ENCODE results near the gene KRT80. TPM values are rescaled to one million over a fixed set of nuclear protein-coding genes. Genes with fewer than 3 reads are reported as not detected.
A peak's percentile ranks its signal among the peaks of the same experiment; 100 is the strongest.

Gene KRT80
- total RNA-seq, 1 donor from 2014 or later = 0.28 TPM

DNA sequence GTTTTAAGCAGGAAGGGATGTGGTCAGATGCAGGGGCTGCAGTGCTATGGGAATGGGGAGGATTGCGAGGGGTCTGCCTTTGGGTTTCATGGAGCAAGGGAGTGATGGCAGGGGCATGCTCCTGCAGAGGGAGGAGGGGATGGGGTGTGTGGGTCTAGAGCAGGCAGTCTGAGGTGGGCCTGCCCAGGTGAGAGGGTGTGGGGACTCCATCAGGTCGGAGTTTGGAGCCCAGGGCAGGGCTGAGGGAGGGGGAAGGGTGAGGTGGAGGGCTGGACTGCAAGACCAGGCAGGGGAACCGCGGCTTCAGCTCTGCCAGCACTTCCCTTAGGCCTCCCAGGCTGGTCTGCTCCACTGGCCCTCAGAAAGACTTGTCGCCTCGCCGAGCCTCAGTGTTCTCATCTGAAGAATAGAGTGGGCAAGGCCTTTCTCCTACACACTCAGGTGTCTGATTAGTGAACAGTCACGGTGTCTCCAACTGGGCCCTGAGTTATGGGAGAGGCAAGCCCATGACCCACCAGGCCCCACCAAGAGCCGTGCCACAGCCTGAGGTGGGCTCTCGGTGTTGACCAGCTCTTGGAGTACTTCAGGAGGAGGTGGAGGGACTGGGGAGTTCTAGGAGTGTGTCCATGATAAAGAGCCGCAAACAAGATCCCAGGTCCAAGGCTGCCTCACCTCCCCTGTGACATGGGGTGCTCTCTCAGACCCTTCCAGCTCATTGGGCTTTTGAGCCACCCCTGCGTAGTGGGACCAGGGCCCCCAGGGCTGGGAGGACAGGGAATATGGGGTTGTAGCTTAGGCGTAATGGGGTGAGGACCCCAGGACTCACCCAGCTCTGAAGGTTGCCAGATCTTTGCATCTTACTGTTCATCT lies 20.1 kb upstream of the KRT80 start:
- DNase-seq (ENCODE audit: low spot score) (no peak), ATAC-seq (no peak)

DNA sequence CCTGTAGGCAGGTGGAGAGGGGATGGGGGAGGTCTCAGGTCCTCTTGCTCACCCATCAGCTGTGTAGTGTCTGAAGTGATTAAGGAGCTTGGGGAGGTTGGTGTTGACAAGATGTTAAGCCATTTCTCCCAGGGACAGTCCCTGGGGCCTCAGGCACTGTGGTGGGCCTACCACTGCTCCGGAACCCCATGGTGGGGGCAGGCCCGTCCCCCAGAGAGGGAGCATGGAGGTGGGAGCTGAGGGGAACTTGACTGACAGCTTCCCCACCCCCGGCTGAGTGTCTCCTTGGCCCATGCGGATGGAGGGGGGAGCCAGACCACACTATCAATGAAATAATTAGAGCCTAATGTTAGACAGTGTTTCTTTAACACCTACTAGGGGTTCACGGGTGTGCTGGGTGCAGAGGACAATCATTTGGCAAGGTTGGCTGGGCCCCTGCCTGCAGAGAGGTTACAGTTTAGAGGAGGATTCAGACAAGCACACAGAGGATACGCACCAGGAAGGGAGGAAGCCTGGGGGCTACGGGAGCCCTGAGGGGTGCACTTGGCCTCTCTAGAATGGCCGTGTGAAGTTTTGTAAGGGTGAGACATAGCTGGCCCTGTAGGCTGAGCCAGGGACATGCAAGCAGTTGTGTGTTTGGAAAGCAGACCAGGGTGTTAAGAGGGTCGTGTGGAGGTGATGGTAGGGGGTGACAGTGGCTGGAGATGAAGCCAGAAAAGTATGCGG lies 19.3 kb upstream of the KRT80 start:
- DNase-seq (ENCODE audit: low spot score) (no peak), ATAC-seq (no peak)

DNA sequence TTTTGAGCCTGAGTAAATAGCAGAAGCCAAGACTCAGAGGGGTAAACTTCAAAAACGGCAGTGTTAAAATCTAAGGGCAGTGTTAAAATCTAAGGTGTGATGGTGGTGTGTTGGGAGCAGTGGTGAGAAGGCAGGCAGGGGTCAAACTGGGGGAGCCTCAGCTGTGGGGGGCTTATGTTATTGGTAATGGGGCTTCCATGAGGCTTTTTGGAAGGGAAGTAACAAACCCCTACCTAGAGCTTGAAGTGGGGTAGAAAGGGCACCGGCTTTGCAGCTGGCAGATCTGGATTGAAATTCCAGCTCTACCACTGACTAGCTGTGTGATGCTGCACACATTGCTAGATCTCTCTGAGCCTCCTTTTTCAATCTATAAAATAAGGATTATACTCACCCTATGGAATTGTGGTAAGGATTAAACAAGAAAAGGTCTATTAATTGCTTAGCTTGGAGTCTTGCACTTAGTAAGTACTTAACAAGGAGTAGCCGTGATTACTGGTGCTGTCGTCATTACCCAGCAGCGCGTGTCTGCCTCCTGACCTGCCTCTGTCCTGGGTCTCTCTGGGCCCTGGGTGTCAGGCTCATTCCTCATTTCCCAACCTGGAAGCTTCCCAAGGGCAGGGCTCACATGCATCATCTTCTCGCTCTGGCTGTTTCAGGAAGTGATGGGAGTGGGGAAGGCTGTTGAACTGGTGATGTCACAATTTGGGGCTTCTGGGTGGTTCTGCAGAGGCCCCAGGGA lies 18.5 kb upstream of the KRT80 start:
- DNase-seq (ENCODE audit: low spot score) (no peak), ATAC-seq (no peak)

DNA sequence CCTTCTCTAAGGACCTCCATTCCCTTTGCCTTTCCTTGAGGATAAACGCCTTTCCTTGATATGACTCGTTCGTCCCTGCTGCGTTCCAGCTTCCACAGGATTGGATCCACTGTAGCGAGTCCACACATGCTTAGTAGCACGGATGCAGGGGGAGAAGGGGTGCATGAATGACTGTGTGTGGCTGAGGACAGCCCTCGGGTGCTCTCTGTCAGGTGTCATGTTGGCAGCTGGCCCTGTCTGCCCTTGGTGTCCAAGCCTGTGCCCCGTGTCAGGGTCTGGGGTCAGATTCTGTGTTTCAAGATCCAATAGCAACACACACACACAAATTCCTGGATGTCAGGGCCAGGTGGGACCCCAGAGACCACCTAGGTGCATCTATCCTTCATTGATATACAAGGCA lies 17.5 kb upstream of the KRT80 start:
- no peak for ATAC-seq
- DNase-seq (ENCODE audit: low spot score) = no peak

DNA sequence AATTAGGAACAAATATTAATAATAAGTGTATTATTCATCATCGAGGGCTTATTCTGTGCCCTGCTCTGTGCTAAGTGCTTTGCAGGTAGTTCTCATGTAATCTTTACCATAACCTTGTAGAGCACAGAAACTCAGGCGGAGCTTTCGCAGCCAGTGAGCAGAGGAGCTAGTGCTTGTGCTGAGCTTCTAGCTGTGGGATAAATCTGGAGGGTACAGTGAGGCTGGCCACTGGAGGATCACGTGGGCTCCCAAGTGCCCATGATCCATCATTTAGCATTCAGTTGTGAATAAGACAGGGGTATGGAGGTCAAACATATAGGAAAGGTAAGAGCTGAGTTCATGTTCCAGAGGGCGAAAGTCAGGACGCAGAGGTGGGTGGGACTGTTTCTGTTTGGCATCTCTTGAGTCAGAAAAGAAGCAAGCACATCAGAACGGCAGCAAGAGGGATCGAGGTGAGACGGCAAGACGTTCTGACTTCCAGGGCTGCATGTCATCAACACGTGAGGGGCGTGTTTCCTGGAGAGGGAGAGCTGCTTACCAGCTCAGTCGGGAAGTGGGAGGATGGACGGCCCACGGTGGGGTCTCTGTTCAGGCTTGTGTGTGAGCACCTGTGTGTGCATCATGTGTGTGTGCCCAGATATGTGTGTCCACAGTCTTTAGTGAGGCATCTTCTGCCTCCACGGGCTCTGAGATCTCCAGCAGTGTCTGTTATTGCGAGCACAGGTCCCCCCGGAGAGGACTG lies 16.8 kb upstream of the KRT80 start:
- no peak for DNase-seq (ENCODE audit: low spot score)
- no peak for ATAC-seq

DNA sequence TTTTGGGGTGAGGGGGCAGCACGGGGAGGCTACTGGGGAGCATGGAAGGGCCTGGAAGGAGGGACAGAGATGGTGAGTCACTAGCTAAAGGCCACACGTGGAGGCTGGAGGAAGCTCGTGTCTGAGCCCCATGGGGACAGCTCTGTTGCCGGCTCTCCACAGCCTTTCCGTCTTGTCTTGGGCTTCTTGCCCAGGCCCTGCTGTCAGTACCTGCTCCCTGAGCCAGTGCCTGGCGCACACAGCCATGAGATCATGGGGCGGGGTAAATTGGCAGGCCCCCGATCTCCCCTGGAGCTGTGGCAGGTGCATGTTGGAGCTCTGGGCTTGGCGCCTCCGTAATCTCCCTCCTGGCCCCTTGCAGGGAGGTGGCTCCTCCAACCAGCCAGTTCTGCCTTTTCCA lies 16.1 kb upstream of the KRT80 start:
- DNase-seq (ENCODE audit: low spot score) (no peak), ATAC-seq (no peak)

DNA sequence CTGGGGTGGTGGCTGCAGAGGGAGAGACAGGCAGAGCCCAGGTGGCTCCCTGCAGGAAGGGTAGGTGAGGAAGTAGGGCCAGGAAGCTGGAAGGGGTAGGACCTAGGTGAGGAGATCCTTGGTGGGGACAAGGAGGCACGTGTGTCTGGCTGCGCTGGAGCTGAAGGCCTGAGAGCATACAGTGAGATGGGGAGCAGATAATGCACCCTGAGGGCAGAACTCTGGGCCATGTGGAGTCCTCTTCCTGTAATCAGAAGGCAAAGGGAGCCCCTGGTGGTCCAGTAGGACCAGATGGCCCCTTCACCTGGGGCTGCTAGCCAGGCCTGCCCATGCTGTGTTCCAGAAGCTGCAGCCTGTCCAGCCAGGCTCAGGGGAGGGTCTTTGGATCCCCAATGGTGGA lies 15.3 kb upstream of the KRT80 start:
- ATAC-seq (no peak), DNase-seq (ENCODE audit: low spot score) (no peak)

DNA sequence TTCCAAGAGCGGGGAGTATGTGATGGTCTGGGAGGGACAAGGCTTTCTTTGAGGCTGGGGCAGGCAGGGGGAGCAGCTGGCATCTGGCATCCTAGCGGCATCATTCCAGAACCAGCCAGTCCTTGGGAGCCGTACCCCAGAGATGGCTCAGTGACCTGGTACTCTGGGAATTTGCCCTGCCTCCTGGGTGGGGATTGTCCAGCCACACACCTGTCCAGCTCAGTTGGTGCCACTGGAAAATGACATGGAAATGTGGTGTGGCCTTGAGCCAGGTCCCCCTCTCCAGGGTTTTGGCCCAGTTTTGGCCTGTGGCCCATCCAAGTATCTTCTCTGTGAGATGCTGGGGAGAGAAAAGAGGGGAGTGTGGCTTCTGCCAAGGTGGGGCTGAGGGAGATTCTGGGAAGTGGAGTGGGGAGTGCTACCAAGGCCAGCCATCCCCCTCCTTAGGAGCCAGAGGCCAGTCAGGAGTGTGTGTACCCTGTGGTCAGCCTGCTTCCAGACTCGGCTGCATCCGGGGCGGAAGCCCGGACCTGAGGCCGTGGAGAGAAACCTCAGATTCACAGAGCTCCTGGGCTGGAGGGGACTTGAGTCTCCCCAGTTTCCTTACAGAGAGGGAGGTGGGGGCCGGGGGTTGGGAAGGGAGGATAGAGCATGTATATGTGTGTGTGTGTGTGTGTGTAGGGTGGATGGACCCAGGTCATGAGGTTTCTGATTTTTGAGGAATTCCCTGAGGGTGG lies 14.7 kb upstream of the KRT80 start:
- DNase-seq (ENCODE audit: low spot score) (no peak), ATAC-seq (no peak)

DNA sequence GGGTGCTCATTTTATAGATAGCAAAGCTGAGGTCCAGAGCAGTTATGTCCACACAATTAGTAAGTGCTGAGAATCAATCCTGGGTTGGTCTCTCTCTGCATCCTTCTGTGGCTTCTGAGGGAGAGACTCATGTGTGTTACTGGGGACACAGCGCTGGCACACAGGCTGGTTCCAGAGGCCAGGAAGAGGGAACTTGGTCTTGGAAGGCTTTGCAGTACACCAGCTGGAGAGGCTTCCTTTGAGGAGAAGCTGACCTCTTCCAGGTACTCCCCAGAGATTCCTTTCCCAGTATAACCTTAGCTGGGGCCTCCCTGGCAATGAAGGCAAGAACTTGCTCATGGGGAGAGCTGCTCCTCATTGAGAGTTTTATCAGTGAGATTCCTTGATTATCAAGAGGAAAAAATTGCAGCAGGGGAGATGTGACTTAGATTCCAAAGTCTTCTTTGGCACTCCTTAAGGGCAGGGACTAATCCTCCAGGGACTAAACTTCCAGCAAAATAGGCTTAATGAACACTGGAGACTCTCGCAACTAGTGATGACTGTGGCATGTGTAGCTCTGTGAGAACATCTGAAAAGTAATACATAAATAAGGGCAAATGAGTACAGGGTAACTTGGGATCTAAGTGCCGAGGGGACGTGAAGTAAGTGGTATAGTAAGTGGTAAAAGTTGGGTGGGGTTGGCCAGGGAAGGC lies 13.9 kb upstream of the KRT80 start:
- ATAC-seq = no peak
- DNase-seq (ENCODE audit: low spot score) = no peak

DNA sequence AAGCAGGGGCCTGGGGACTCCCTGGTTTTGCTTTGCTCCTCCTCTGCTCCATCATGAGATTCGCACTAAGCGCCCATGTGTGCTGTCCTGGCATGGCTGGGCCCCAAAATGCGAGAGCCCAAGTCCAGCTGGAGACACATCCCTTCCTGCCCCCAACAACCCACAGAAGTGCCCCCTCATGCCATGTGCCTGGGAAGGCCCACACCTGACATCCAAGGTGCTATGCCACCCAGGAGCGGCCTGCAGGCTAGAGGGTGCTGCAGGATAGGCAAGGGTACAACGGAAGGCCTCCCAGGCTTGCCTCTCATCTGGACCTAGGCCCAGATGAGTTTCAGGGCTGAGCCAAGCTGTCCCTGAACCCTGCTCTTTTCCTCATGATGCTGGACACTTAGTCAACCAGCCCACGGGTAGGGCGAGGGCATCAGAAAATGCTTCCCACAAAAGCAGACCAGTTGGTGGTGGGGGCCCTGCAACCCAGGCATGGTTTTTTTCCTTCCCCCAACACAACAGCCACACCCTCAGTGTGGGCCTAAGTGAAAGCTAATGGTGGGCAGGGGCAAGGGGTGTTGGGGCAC lies 13.2 kb upstream of the KRT80 start:
- no peak for ATAC-seq
- DNase-seq (ENCODE audit: low spot score) = no peak

DNA sequence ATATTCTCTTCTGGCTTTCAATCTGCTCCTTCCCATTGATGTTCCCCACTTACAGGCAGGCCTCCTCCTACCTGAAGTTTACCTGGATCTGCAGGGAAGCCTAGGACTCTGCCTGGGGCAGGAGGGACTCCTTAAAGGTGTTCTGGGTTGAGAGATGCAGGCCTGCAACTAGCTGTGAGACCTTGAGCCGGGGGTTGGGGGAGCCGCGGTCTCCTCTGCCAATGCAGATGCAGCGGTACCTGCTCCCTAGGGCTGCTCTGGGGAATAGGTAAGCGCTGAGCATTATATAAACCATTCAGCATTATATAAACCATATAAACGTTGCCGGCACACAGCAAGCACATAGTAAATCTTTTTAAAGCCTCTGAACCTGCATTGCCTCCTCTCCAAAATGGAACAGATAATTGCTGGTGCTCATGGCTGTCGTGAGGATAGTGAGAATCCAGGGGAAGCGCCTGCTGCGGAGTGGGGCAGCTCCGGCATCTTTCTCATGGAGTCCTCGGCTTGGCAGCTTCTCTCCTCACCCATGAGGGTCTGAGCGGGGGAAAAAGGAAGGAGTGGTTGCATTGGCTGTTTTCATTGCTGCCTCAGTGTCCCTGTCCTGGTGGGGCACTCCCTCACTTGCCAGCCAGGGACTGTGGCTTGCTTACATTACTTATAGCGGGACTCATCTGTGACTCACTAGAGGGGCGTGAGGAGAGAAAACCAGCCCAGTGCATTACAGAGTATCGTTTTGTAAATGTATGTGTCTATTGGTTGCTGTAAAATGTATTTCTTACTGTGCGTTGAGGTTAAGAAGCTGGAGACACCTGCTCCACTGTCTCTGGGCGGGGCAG lies 12.5 kb upstream of the KRT80 start:
- ATAC-seq = no peak
- no peak for DNase-seq (ENCODE audit: low spot score)

DNA sequence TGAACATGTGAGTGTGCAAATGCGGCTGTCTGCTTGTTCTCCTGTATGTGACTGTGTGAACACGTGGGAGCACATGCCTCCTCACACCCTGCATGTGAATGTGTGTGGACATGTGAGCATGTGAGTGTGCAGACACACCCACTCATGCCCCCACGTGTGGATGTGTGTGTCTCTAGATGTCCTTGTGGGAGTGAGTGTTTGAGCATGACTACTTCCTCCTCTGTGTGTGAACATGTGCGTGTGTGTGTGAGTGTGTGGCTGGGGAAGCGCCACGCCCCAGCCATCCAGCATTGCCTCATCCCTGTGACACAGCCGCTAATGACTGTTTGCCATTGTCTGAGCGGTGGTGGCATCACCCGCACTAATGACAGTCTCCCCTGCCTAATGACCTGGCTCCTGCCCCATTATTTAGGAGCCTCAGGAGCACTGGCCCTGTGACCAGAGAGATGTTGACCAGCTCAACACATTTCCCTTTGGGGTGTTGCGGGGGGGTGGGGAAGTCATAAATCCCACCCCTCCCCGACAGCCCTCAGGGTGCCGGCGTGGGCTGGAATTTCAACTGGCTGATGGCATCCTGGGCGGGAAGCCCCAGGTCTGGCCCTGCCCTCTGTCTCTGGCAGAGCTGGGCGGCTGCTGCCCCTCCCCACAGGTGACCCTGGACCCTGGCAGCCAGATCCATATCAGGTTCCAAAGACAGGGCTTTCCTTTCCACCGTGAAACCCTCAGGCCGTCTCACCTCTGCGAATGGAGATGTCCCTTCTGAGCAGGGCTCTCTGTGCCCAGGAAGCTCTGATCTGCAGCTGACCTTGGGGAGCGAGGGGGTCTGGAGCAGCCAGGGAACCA lies 11.5 kb upstream of the KRT80 start:
- ATAC-seq (peak; percentile 62), DNase-seq (ENCODE audit: low spot score) (no peak)

DNA sequence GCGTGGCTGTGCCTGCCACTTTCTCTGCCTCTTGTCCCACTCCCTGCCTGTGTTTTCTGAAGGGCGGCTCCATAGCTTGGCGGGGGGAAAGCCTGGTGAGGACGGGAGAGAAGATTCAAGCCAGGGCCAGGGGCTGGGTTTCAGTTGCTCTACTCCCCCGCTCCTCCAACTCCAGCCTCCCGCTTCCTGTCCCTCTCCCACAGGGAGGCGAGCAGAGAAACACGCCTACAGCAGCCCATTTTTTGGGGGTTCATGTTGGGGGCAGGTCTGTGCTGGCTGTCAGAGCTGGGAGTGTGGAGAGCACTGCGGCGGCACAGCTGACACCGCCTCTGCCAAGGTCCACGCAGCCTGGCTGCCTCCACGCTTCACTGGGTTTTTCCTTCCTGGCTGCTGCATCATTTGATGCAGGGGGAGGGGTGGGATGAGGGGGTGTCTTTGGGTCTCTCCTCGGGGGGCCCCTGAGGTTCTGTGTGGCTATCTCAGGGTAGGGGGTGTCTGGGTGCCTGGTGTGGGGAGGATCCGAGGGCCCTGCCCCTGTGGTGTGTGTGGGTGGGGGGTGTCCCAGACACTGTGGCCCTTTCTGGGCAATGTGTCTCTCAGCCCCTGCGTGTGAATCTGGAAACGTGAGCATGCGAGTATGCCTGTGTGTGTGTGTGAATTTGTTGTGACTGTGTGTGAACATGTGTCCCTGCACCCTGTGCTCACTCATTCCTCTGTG lies 10.7 kb upstream of the KRT80 start:
- ATAC-seq (no peak), DNase-seq (ENCODE audit: low spot score) (no peak)

DNA sequence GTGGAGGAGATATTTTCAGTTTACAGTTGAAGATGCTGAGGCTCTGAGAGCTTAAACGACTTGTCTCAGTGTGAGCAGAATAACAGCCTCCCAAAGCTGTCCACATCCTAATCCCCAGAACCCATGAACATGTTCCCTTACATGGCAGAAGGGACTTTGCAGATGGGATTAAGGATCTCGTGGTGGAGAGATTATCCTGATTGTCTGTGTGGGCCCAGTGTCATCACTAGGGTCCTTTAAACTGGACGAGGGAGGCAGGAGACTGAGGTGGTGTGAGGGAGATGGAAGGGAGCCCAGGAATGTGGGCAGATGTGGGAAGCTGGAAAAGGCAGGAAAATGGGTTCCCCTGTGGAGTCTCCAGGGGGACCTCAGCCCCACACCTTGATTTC lies 9.6 kb upstream of the KRT80 start:
- DNase-seq (ENCODE audit: low spot score) = no peak
- ATAC-seq = no peak

DNA sequence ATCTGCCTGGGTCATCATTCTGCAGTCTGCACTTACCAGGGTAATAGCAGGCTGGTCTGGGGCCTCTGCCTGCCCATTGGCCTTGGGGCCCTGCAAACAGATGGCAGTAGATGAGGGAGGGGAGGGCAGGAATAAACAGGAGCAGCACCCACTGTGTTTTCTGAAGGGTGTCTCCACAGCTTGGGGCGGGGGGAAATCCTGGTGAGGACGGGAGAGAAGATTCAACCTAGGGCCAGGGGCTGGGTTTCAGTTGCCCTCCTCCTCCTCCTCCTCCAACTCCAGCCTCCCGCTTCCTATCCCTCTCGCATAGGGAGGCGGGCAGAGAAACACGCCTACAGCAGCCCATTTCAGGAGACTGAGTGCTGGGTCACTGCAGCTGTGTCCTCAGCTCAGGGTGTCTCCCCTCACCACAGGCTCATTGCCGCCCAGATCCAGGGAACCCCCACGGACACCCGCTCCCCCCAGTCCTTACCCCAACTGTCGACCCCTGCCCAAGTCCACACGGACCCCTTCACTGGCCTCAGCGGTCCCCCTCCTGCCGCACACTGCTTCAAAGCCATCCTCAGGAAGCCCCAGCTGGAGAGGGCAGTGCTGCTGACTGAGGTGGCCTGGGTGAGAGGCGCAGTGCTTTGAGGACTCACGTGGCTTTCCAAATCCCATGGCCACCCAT lies 9.1 kb upstream of the KRT80 start:
- ATAC-seq (no peak), DNase-seq (ENCODE audit: low spot score) (no peak)

DNA sequence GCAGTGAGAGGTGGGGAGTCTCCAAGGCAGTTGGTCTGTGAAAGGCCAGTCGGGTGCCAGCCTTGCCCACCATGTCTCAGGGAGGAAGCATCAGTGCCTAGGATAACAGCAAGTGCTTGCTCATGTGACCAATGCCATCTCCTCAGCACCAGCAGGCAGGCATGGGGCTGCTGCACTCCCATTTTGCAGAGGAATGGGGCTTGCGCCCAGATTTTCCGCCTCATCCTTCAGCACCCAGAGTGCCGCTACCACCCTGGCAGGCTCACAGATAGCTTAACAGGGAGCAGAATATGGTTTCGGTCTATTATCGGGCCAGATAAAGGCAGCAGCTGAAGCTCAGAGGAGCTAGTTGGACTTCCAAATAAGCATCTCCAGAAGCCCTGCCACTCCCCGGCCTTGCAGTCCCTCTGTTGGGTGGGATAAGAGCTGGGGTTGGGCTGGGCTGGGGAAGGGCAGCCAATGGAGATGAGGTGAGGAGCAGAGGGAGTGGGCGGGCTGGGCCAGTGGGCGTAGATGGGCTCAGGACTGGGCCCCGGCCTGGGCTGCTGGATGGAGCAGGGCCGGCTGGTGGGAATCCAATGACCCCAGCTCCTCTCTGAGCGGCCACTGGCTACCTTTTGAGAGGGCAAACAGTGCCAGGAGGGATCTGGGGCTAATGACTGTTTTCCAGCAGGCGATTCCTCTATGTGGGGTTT lies 8.4 kb upstream of the KRT80 start:
- DNase-seq (ENCODE audit: low spot score) (no peak), ATAC-seq (no peak)
